RWPE2 (cell line): ENCODE data around the gene FLOT2.

ENCODE experiments used
- ATAC-seq: fragments of 200-7000 bp; cut with Tn5 transposase; 3 replicates; pipeline ENCODE4 v1.9.1; 2021; ENCODE audit warnings: low read depth
- DNase-seq: peaks from one replicate; pipeline ENCODE4 v3.0.0-alpha.2; 2020; ENCODE audit warnings: low spot score
- H3K27ac ChIP-seq: fragments of 450-650 bp; 2 replicates; pipeline ENCODE4 v1.5.1; 2017; ENCODE audit warnings: mild to moderate bottlenecking; ENCODE audit not compliant: poor library complexity, severe bottlenecking
- H3K27me3 ChIP-seq: fragments of 250-450 bp; sonication (Bioruptor Pico); 2 replicates; pipeline ENCODE4 v1.5.1; 2021; ENCODE audit warnings: mild to moderate bottlenecking, moderate library complexity; ENCODE audit not compliant: insufficient read depth, poor library complexity, severe bottlenecking
- H3K36me3 ChIP-seq: fragments of 250-450 bp; sonication (Bioruptor Pico); 2 replicates; pipeline ENCODE4 v1.5.1; 2020; ENCODE audit warnings: low read depth, mild to moderate bottlenecking, moderate library complexity
- H3K4me1 ChIP-seq: fragments of 250-450 bp; sonication (Bioruptor Pico); 2 replicates; pipeline ENCODE4 v1.5.1; 2021; ENCODE audit warnings: mild to moderate bottlenecking, moderate library complexity; ENCODE audit not compliant: insufficient read depth, poor library complexity, severe bottlenecking
- H3K4me3 ChIP-seq: fragments of 250-450 bp; sonication (Bioruptor Pico); 2 replicates; pipeline ENCODE4 v1.5.1; 2021; ENCODE audit warnings: mild to moderate bottlenecking, moderate library complexity; ENCODE audit not compliant: severe bottlenecking
- H3K9me3 ChIP-seq: fragments of 250-450 bp; sonication (Bioruptor Pico); 2 replicates; pipeline ENCODE4 v1.5.1; 2021; ENCODE audit warnings: mild to moderate bottlenecking, moderate library complexity; ENCODE audit not compliant: severe bottlenecking
- TF ChIP-seq, protein P1 (sequence below): fragments of 450-650 bp; IDR thresholded peaks from one replicate; pipeline ENCODE4 v1.5.1; 2017; ENCODE audit warnings: mild to moderate bottlenecking, moderate library complexity; ENCODE audit not compliant: poor library complexity, severe bottlenecking

The FLOT2 gene

DNA sequence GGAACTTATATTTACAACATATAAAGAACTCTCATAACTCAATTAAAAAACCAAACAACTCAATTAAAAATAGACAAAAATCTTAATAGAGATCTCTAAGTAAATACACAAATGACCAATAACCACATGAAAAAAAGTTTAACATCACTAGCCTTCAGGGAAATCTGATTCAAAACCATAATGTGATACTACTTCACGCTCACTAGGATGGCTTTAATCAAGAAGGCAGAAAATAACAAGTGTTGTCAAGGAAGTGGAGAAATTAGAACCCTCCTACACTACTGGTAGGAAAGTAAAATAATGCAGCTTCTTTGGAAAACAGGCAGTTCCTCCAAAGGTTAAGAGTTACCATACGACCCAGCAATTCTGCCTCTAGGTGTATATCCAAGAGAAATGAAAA lies 45.4 kb upstream of the FLOT2 start:
- Histone ChIP-seq H3K36me3 (peaks cover 50% of the 10 kb centered on the region), H3K27me3 (no peaks in the 10 kb centered on the region), H3K27ac (no peak overlapping the region), H3K9me3 (no peaks in the 10 kb centered on the region), H3K4me3 (no peak overlapping the region), H3K4me1 (peaks cover 30% of the 10 kb centered on the region)
- ATAC-seq (no peak), DNase-seq (no peak)
- TF ChIP-seq, protein P1, sequence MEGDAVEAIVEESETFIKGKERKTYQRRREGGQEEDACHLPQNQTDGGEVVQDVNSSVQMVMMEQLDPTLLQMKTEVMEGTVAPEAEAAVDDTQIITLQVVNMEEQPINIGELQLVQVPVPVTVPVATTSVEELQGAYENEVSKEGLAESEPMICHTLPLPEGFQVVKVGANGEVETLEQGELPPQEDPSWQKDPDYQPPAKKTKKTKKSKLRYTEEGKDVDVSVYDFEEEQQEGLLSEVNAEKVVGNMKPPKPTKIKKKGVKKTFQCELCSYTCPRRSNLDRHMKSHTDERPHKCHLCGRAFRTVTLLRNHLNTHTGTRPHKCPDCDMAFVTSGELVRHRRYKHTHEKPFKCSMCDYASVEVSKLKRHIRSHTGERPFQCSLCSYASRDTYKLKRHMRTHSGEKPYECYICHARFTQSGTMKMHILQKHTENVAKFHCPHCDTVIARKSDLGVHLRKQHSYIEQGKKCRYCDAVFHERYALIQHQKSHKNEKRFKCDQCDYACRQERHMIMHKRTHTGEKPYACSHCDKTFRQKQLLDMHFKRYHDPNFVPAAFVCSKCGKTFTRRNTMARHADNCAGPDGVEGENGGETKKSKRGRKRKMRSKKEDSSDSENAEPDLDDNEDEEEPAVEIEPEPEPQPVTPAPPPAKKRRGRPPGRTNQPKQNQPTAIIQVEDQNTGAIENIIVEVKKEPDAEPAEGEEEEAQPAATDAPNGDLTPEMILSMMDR = no peak

GRCh38 chr17:28941251-28941650 lies 43.7 kb upstream of the FLOT2 start:
- no peaks in the 10 kb centered on the region for H3K27me3 ChIP-seq
- no peak overlapping the region for H3K4me3 ChIP-seq
- peaks cover 29% of the 10 kb centered on the region for H3K4me1 ChIP-seq
- no peak for ATAC-seq
- no peak for DNase-seq
- H3K9me3 ChIP-seq = no peaks in the 10 kb centered on the region
- H3K27ac ChIP-seq = no peak overlapping the region
- H3K36me3 ChIP-seq = peaks cover 44% of the 10 kb centered on the region
- TF ChIP-seq, protein P1 = no peak

- H3K4me1 ChIP-seq = peaks cover 24% of the 10 kb centered on the region
- peaks cover 46% of the 10 kb centered on the region for H3K36me3 ChIP-seq
- H3K9me3 ChIP-seq = no peaks in the 10 kb centered on the region
- no peaks in the 10 kb centered on the region for H3K27me3 ChIP-seq
- DNase-seq (no peak), ATAC-seq (no peak)
- no peak overlapping the region for H3K4me3 ChIP-seq
- TF ChIP-seq, protein P1 = no peak
- no peak overlapping the region for H3K27ac ChIP-seq
These were observed 43.1 kb upstream of the FLOT2 start for GRCh38 chr17:28940675-28941074.

- no peak for DNase-seq
- peaks cover 45% of the 10 kb centered on the region for H3K36me3 ChIP-seq
- H3K27me3 ChIP-seq = no peaks in the 10 kb centered on the region
- H3K4me3 ChIP-seq = no peak overlapping the region
- TF ChIP-seq, protein P1 = no peak
- no peak for ATAC-seq
- H3K27ac ChIP-seq = no peak overlapping the region
- peaks cover 19% of the 10 kb centered on the region for H3K4me1 ChIP-seq
- H3K9me3 ChIP-seq = no peaks in the 10 kb centered on the region
These were observed 42.6 kb upstream of the FLOT2 start for GRCh38 chr17:28940142-28940541.

DNA sequence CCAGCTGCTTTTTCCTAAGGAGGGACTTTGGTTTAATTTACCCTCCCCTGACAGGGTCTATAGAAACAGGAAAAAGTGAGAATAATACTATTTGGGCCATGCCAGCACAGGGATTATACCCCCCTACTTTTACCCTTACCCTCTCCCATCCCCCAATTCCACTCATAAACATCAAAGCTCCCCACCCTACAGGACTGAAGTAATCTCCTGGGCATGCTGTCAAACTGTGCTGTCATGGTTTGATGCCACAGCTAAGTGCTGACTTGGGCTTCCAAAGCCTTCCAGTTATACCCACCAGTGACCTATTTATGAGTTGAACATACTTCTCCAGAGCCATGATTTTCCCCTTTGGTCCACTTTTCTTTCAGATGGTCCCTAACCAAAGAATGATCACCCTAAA lies 41.0 kb upstream of the FLOT2 start:
- TF ChIP-seq, protein P1 = no peak
- DNase-seq = no peak
- H3K4me1 ChIP-seq = peaks cover 19% of the 10 kb centered on the region
- no peaks in the 10 kb centered on the region for H3K9me3 ChIP-seq
- H3K27ac ChIP-seq = peak overlapping the region; percentile 26
- peaks cover 37% of the 10 kb centered on the region for H3K36me3 ChIP-seq
- H3K4me3 ChIP-seq = no peak overlapping the region
- no peaks in the 10 kb centered on the region for H3K27me3 ChIP-seq
- peak; percentile 36; the same call in 1 of the 3 replicates for ATAC-seq
